Spleen (tissue), 7 donors: ENCODE data around the gene OPCML.

Source experiments
- CTCF ChIP-seq, 11 experiments: fragments of 200-600 bp in 7 of 11; fragments of 450-650 bp in 4 of 11; sonication (generic) in 4 of 11; IDR thresholded peaks in 8 of 11; conservative IDR thresholded peaks in 3 of 11; 1 replicate in 7 of 11; 2 replicates in 4 of 11; pipeline versions ENCODE4 v1.4.0 to v1.8.0; 2016 to 2021; ENCODE audit warnings: antibody characterized with exemption in 11 of 11, inconsistent platforms in 4 of 11, mild to moderate bottlenecking in 1 of 11
- POLR2A ChIP-seq, 3 donors: fragments of 450-650 bp; IDR thresholded peaks; one replicate each; pipeline ENCODE4 v1.5.1; 2017; ENCODE audit warnings: antibody characterized with exemption in 3 of 3, mild to moderate bottlenecking in 1 of 3
- POLR2AphosphoS5 ChIP-seq, 3 donors: sonication (generic); formaldehyde crosslinking; IDR thresholded peaks; one replicate each; pipeline ENCODE4 v1.5.1; 2017; ENCODE audit warnings: antibody characterized with exemption in 3 of 3
- donor health status: DM: no; HTN: no; CAD: no; lungs with moderate emphysema.
- donor health status: DM: no; HTN: no; CAD: no.
- donor health status: DM: no; HTN: no; CAD: no.

DNA sequence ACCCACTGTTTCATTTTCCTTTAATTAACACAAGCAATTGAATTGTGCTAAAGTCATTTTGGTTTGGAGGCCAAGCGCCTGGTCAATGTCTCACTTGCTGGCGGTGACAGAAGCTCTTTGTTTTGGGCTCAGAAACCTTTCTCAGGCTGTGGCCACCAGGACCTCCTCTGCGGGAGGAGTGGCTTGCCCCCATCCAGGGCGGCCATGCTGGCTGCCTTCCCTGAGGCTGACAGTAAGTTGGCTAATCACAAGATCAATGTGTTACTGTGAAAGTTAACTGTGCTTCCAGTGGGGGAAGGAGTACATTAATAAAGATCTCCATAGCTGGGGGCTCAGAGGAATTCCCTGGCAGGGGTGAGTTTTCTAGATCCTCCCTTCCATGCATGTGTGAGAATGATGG lies 1087.4 kb downstream of the OPCML start:
- TF ChIP-seq CTCF (IDR thresholded peaks at IDR 0.05 in 8 of 11, conservative IDR thresholded peaks at IDR 0.05 in 3 of 11) = no peak
- no peak for TF ChIP-seq POLR2AphosphoS5 (IDR thresholded peaks at IDR 0.05)
- TF ChIP-seq POLR2A (IDR thresholded peaks at IDR 0.05) = no peak
